GM18526 (cell line): ENCODE results near the gene NLGN4Y.

Source experiments
- POLR2A ChIP-seq: IDR thresholded peaks from 3 replicates; pipeline ENCODE4 v1.6.1; 2011; ENCODE audit not compliant: insufficient read length; ENCODE audit errors: extremely low read depth

NLGN4Y gene

DNA sequence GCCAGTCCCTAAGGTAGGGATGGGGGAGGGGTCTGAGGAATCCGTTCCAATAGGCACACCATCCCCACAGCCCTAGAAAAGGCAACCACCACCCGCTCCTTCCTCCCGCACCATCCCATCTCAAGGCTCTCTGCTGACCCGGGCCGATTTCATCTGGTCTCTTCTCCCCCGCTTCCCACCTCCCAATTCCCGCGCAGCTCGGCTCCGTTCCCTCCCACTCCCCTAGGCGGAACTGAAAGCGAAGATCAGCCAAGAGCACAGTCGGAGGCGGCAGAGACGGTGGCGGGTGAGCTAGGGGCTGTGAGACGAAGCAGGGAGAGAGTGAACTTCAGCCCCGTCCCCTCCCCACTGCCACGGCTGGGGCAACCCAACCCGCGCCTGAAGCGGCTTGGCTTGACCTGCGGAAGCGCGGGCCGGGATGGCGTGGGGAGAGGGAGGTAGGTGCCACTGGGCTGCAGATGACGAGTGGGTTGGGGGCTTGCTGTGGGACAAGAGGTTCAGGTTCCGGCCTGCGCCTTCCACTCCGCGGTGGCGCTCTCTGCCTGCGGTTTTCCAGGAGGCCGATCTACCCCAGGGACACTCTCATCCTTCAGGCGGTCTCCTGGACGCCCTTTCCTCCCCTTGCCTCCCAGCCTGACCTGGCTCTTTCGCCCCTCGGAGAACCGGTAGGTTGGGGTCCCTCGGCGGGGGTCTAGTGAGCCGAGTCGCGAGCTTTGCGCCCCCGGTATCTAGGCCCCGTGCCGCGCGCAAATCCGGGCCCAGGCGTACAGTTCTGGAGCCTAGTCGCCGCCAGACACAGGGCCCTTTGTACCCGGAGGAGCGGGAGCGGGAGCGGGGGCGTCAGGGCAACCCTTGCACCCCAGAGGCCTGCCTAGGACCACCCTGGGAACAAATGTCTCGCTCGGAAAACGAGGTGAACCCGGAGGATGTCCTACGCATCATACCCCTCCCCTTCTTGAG lies at the start of gene NLGN4Y:
Gene NLGN4Y, plus strand, starts transcription at position 258 of the 960 bp plus-strand sequence. CDS start 97,591 bp downstream, outside the sequence.
- no peak for TF ChIP-seq POLR2A

DNA sequence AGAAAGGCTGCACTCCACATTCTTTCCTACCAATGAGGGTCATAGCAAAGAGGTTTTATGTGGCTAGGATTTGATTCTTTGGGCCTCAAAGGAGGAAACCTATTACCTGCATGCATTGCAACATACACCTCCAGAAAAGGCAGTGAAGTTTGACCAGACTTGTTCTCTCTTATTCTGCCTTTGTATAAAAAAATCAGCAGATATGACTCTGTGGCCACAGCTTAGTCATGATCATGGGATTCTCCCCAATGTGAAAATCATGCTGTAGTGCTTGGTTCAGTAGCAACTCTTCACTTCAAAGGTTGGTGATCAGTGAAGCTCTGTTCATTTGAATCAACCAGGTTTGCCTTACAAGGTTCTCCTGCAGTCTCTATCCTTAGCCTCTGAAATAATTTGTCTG lies 38.4 kb upstream of the NLGN4Y start:
- no peak for TF ChIP-seq POLR2A

GRCh38 chrY:14490226-14490625 lies 34.1 kb upstream of the NLGN4Y start:
- no peak for TF ChIP-seq POLR2A

DNA sequence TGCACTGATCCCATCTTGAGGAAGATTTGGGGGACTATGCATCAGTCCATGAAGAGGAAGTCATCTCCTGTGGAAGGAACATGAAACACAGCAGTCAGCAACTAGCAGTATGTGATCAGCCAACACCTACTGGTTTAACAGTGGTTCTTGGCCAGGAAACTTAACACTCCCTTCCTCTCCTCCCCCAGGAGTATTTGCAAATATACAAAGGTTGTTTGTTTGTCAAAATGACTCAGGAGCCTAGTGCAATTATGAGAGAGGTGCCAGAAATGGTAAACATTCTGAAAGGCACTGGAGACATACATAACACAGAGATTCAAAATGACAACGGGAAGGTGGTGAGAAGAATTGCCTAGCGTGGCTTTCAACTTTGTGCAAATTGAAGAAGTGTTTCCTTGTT lies 26.3 kb upstream of the NLGN4Y start:
- no peak for TF ChIP-seq POLR2A

- no peak for TF ChIP-seq POLR2A
These were observed 19.7 kb upstream of the NLGN4Y start for GRCh38 chrY:14504592-14504991.

- no peak for TF ChIP-seq POLR2A
These were observed 1.9 kb upstream of the NLGN4Y start for GRCh38 chrY:14522379-14522950.

DNA sequence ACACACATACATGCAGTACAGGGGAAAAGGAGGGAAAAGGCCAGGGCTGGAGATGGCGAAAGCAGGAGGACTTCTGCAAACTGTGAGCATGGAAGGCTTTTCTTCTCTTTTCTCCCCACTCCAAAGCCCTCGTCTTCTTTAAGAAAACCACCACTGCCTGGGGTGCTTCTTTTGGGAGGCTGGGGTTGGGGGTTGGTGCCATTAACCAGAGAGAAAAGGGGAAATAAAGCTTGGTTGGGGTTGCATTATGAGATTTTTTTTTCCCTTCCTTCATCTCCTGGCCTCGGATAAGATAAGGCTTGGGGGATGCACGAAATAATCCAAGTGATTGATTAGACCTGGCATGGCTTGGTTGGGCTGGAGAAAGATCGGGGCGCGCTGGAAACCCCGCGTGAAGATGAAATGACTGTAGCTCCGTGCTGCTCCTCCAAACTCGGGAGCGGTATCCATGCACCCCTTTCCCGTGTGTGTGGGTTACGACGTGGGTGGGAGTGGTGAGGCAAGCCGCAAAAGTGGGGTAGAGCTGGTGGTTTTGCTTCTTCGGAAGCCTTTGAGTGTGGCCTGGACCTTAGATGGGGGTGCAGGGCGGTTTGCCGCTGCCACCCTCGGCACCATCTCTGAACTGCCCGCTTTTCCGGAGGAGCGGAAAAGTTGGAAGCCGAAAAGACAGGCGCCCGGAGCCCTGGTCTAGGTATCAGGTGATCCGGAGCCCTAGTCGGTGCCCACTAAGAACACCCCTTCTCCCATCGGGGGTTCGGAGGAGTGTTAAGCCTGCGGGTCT lies 648 bp upstream of the NLGN4Y start:
- no peak for TF ChIP-seq POLR2A

DNA sequence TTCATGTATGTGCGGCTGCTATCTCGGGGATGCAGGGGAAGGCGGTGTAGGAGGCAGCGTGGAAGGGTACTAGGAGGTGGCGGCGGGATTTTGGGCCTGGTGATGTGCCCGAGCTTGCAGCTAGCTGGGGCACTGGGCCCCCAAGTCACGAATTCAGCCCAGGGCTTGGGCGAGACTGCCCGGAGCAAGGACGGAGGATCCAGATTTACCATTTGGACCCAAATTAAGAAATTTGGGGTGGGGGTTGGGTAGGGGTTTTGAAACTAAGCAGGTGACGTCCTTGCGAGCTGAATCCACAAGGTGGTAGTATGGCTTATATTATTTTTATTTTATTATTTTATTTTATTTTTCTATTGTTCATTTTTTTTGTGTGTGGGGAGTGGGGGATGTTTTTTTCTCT lies 986 bp downstream of the NLGN4Y start:
- TF ChIP-seq POLR2A, result no peak

- TF ChIP-seq POLR2A, result no peak
These were observed 4.0 kb downstream of the NLGN4Y start for GRCh38 chrY:14528361-14528760.

- no peak for TF ChIP-seq POLR2A
These were observed 12.4 kb downstream of the NLGN4Y start for GRCh38 chrY:14536703-14537102.

DNA sequence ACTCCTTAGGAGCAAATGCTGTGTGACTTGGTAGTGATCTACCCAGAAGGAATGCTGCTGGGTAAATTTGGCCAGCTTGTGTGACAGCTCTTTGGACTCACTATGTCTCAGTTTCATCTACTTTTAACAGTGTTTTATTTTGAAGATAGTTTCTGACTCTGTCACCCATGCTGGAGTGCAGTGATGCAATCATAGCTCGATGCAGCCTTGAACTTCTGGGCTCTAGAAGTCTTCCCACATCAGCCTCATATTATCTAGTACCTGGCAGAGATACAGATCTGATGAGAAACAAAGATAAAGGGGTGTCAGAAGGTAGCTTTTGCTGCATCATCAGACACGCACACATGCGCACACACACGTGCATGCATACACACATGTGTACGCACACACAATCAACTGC lies 19.2 kb downstream of the NLGN4Y start:
- no peak for TF ChIP-seq POLR2A

GRCh38 chrY:14581294-14581693 lies 57.0 kb downstream of the NLGN4Y start:
- no peak for TF ChIP-seq POLR2A

GRCh38 chrY:14586725-14587124 lies 62.4 kb downstream of the NLGN4Y start:
- TF ChIP-seq POLR2A, result no peak

DNA sequence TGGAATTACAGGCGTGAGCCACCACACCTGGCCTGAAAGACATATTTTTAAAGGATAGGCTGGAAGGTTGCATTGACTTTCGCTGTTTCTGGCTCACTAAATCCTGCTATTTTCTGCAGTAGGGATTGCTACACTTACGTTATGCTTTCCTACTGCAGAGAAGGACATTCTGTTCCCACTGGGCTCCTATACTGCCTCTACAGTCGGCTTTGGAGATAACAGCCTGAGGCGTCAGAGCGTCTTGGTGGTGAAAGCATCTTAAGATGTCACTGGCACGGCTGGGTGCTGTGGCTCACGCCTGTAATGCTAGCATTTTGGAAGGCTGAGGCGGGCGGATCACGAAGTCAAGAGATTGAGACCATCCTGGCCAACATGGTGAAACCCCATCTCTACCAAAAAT lies 77.0 kb downstream of the NLGN4Y start:
- TF ChIP-seq POLR2A, result no peak

- TF ChIP-seq POLR2A, result no peak
These were observed 93.3 kb downstream of the NLGN4Y start for GRCh38 chrY:14617625-14618024.

GRCh38 chrY:14618513-14618912 lies 94.2 kb downstream of the NLGN4Y start:
- TF ChIP-seq POLR2A, result no peak

DNA sequence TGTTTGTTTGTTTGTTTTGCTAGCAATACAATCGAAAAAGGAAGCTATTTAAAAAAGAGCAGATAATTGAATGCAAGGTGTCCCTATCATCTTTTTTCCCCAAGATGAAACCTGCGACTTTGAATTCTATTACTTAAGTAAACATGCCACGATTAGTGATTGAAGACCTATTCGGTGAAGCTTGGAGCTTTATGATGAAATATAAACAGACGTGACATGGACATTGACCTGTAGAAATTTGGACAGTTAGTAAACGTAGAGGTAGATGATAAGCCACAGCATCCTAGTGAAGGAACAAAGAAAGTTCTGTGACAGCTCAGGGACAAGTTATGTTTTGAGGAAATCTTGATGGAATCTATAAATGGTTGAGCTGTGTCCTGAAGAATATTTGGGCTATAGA lies 103.9 kb downstream of the NLGN4Y start:
- no peak for TF ChIP-seq POLR2A
